ENCODE data around the gene TSC22D2. TPM values are rescaled to one million over a fixed set of nuclear protein-coding genes. Genes with fewer than 3 reads are reported as not detected.

TSC22D2 gene
- polyA plus RNA-seq, 3 donors, result 5.1 to 12.9 (median 5.7) TPM

DNA sequence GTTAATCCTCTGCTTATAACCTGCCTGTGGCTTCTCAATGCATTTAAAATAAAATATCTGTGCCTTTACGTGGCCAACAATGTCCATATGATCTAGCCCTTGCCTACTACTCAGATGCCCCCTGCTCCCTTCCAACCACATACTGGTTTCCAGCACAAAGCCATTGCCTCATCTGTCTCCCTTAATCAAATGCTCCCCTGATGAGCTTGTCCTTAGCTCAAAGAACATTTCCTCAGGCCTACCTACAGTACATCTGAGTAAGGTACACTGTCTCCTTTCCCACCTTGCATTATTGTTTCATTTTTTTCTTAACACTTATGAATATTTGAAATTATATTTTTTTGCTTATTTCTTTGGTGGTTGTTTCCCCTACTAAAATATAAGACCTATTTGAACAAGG, 5.9 kb upstream of the TSC22D2 start:
- Histone ChIP-seq H3K27me3 (ENCODE audit: control insufficient read depth in 2 of 2, insufficient read depth in 2 of 2, low read length in 2 of 2) (no peaks in the 10 kb centered on the region), H3K4me3 (replicated peaks in 1 of 3; ENCODE audit: low read depth in 2 of 3, low read length in 3 of 3) (no peak overlapping the region), H3K9me3 (replicated peaks in 1 of 2; ENCODE audit: control insufficient read depth in 1 of 2, insufficient read depth in 1 of 2, low read length in 2 of 2) (no peaks in the 10 kb centered on the region), H4K20me1 (ENCODE audit: insufficient read depth, low read length) (no peaks in the 10 kb centered on the region), H3K79me2 (ENCODE audit: insufficient read depth, low read length) (no peaks in the 10 kb centered on the region), H3K4me1 (ENCODE audit: control insufficient read depth in 1 of 2, insufficient read depth in 2 of 2, low read length in 2 of 2) (peaks cover 3 to 4% of the 10 kb centered on the region in 2 donors), H3K9ac (ENCODE audit: insufficient read depth, low read length, poor library complexity, severe bottlenecking) (no peak overlapping the region), H2AFZ (ENCODE audit: insufficient read depth, low read depth, low read length, poor library complexity, severe bottlenecking) (no peak overlapping the region), H3K27ac (ENCODE audit: low read depth in 1 of 2, low read length in 2 of 2) (no peak overlapping the region), H3K36me3 (replicated peaks in 1 of 2; ENCODE audit: control insufficient read depth in 1 of 2, insufficient read depth in 2 of 2, low read length in 2 of 2) (no peaks in the 10 kb centered on the region), H3K4me2 (replicated peaks; ENCODE audit: extremely low read depth, low read length, poor library complexity, severe bottlenecking) (no peak overlapping the region)
- Mint-ChIP-seq H3K4me3 (no peak overlapping the region), H3K27me3 (ENCODE audit: low read depth in 3 of 3) (peaks cover 0 to 2% (median 0%) of the 10 kb centered on the region in 3 donors), H3K36me3 (no peaks in the 10 kb centered on the region), H3K9me3 (no peaks in the 10 kb centered on the region), H3K27ac (no peak overlapping the region), H3K4me1 (peaks cover 3% of the 10 kb centered on the region)
- TF ChIP-seq CTCF (IDR thresholded peaks at IDR 0.05), result no peak
- intact Hi-C loops (cut with micrococcal nuclease), result loop anchor here in 1 of 2 donors (10.0 kb wide), 2 partner anchors 203 to 363 kb away; partner anchors contain the start of genes SELENOT and SIAH2
- WGBS (ENCODE audit: insufficient coverage), result 100% methylated on average over 1 of the region's 1 CpG
- DNase-seq, result no peak

DNA sequence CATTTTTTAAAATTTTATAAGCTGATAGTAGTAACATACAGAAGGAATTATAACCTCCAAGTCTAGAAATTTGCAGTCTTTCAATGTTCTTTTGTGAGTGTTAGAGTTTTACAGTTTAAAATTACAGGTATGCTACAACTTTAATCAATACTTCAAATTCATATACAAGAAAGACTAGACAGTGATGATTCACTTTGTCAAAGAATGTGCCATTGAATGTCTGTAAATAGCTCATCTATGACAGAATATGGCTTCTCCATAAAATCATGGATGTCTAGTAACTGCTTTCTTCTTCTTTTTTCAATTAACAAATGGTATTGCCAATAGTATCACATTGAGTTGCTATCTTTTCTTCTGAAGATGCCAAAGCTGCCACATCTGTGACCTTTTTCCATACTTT, 4.1 kb upstream of the TSC22D2 start:
- no peak overlapping the region for H3K4me3 Mint-ChIP-seq
- Histone ChIP-seq H4K20me1 (ENCODE audit: insufficient read depth, low read length) (peaks cover 2% of the 10 kb centered on the region), H3K36me3 (replicated peaks in 1 of 2; ENCODE audit: control insufficient read depth in 1 of 2, insufficient read depth in 2 of 2, low read length in 2 of 2) (no peaks in the 10 kb centered on the region), H3K4me1 (ENCODE audit: control insufficient read depth in 1 of 2, insufficient read depth in 2 of 2, low read length in 2 of 2) (peaks cover 7% of the 10 kb centered on the region in 2 donors), H3K27ac (ENCODE audit: low read depth in 1 of 2, low read length in 2 of 2) (no peak overlapping the region), H3K9me3 (replicated peaks in 1 of 2; ENCODE audit: control insufficient read depth in 1 of 2, insufficient read depth in 1 of 2, low read length in 2 of 2) (no peaks in the 10 kb centered on the region), H3K79me2 (ENCODE audit: insufficient read depth, low read length) (no peaks in the 10 kb centered on the region), H3K4me2 (replicated peaks; ENCODE audit: extremely low read depth, low read length, poor library complexity, severe bottlenecking) (no peak overlapping the region), H3K27me3 (ENCODE audit: control insufficient read depth in 2 of 2, insufficient read depth in 2 of 2, low read length in 2 of 2) (no peaks in the 10 kb centered on the region), H3K4me3 (replicated peaks in 1 of 3; ENCODE audit: low read depth in 2 of 3, low read length in 3 of 3) (no peak overlapping the region), H2AFZ (ENCODE audit: insufficient read depth, low read depth, low read length, poor library complexity, severe bottlenecking) (no peak overlapping the region), H3K9ac (ENCODE audit: insufficient read depth, low read length, poor library complexity, severe bottlenecking) (no peak overlapping the region)
- DNase-seq, result no peak
- no peaks in the 10 kb centered on the region for H3K36me3 Mint-ChIP-seq
- H3K27ac Mint-ChIP-seq, result no peak overlapping the region
- TF ChIP-seq CTCF (IDR thresholded peaks at IDR 0.05), result no peak
- H3K4me1 Mint-ChIP-seq, result peaks cover 3% of the 10 kb centered on the region
- H3K9me3 Mint-ChIP-seq, result peaks cover 0 to 2% (median 0%) of the 10 kb centered on the region in 7 donors
- H3K27me3 Mint-ChIP-seq (ENCODE audit: low read depth in 3 of 3), result peaks cover 0 to 2% (median 1%) of the 10 kb centered on the region in 3 donors
- intact Hi-C loops (cut with micrococcal nuclease), result loop anchor here in 1 of 2 donors (10.0 kb wide), 2 partner anchors 201 to 361 kb away; partner anchors contain the start of genes SELENOT and SIAH2
